Fibroblast of villous mesenchyme (primary cell): ENCODE data around the gene FAM184A. TPM values are rescaled to one million over a fixed set of nuclear protein-coding genes. Genes with fewer than 3 reads are reported as not detected.
A peak's percentile ranks its signal among the peaks of the same experiment; 100 is the strongest.

Source experiments
- DNase-seq: peaks from one replicate; pipeline ENCODE4 v3.0.0-alpha.2; 2010; ENCODE audit warnings: low read depth
- H3K4me3 ChIP-seq: 2 replicates; pipeline ENCODE4 v1.5.1; 2011; ENCODE audit warnings: low read depth, mild to moderate bottlenecking, low read length
- total RNA-seq: library from RNA; depleted of rRNA; stranded (reverse); fragments of >200 nt; gene quantifications from 2 replicates; pipeline ENCODE4 v1.2.3, GENCODE V29; 2012
- TF ChIP-seq, protein P1 (sequence below): IDR thresholded peaks from 2 replicates; pipeline ENCODE4 v1.5.1; 2012; ENCODE audit warnings: low read depth, mild to moderate bottlenecking, low read length; ENCODE audit not compliant: insufficient read depth

Gene FAM184A
- total RNA-seq, 1 donor: under 0.01 TPM

DNA sequence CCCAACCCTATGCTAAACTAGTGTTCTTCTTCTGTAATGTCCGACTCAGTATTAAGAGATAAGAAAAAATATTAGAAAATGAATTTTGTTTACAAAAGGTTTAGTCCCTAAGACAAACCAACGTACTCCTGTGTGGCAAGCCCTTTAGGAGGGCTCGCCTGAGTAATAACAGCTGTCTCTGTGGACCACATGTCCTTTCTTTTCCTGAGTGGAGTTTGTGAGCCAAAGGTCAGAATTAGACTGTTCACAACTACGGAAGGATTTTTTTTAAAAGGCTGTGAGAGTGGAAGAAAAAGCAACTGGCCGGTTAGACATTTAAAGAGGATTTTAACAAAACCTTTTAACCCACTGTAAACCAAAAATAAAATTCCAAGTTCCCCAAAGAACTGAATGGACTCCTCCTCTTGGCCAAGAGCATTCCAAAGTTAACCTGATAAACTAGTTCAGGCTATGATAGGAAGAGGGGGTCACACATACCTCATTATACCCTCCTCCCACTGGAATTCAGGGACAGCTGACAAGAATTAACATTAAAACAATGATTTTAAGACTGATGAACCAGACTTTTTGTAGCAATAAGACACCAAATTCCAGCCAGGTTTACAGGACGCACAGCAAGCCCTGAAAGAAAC is 43.5 kb downstream of the FAM184A start:
- no peak overlapping the region for H3K4me3 ChIP-seq

DNA sequence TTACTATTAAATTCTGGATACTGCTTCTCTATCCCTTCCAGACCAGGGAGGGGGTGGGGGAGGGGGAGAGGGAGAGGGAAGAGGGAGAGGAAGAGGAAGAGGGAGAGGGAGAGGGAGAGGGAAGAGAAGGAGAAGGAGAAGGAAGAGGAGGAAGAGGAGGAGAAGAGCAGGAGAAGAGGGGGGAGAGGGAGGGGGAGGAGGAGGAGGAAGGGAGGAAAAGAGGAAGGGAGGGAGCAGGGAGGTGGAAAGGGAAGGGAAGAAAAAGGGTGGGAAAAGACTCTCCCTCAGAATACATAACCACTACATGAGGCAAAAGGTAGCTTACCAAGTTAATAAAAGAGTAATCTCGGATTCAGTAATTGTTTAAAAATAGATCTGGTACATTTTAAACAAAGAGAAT is 46.0 kb downstream of the FAM184A start:
- TF ChIP-seq, protein P1, sequence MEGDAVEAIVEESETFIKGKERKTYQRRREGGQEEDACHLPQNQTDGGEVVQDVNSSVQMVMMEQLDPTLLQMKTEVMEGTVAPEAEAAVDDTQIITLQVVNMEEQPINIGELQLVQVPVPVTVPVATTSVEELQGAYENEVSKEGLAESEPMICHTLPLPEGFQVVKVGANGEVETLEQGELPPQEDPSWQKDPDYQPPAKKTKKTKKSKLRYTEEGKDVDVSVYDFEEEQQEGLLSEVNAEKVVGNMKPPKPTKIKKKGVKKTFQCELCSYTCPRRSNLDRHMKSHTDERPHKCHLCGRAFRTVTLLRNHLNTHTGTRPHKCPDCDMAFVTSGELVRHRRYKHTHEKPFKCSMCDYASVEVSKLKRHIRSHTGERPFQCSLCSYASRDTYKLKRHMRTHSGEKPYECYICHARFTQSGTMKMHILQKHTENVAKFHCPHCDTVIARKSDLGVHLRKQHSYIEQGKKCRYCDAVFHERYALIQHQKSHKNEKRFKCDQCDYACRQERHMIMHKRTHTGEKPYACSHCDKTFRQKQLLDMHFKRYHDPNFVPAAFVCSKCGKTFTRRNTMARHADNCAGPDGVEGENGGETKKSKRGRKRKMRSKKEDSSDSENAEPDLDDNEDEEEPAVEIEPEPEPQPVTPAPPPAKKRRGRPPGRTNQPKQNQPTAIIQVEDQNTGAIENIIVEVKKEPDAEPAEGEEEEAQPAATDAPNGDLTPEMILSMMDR: no peak
- no peak overlapping the region for H3K4me3 ChIP-seq
- no peak for DNase-seq

More for the DNA sequence above, 43.5 kb downstream of the FAM184A start:
- TF ChIP-seq, protein P1: no peak
- DNase-seq: peak; percentile 48

DNA sequence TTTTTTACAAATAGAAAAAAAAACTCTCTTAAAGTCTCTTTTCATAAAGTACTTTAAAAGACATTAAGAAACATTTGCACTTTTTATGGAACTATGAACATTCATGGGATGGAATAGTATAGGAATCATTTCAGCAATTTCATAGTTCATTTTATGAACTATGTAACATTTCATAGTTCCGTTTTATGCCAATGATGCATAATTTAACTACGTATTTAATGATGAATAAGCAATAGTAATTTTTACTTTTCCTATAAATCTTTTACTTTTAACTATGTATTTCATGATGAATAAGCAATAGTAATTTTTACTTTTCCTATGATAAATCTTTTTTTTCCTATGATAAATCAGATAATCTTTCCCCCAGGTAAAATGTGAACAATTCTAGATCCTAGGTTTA is 47.7 kb downstream of the FAM184A start:
- DNase-seq: no peak
- H3K4me3 ChIP-seq: no peak overlapping the region
- TF ChIP-seq, protein P1: no peak

DNA sequence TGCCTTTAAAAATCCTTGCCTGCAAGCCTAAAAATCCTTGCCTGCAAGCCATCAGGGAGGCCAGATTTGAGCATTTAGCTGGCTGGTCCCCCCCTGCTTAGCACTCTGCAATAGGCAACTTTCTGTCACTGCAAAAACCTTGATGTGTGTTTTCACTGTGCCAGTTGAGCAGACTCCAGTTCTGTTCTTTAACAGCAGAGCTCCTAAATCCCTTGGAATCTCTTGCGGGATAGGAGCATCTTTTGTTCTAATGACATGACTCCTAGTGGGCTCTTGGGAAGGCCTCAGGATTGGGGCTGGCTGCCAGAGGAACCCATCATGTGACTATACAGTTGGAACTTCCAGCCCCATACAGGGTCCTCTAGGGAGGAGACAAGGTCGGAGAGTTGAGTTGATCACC is 50.4 kb downstream of the FAM184A start:
- TF ChIP-seq, protein P1: no peak
- no peak overlapping the region for H3K4me3 ChIP-seq
- no peak for DNase-seq

DNA sequence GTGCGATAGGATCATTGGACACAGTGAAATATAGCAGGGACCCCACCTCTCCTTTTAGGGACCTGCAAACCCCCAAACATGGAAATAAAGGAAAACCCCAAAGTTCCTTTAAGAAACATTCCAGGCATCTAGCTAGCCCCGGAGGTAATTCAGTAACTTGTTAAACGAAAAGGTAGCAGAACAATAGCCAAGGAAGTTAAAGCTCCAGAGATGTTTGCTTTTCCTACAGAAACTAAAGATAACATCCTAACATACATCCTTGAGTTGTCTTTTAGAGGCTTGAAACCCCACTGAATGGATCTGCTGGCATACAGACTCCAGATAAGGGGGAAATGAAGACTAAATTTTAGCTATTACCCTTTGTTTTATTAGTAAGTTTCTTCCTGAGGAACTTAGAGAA is 51.0 kb downstream of the FAM184A start:
- DNase-seq: no peak
- TF ChIP-seq, protein P1: no peak
- H3K4me3 ChIP-seq: no peak overlapping the region

DNA sequence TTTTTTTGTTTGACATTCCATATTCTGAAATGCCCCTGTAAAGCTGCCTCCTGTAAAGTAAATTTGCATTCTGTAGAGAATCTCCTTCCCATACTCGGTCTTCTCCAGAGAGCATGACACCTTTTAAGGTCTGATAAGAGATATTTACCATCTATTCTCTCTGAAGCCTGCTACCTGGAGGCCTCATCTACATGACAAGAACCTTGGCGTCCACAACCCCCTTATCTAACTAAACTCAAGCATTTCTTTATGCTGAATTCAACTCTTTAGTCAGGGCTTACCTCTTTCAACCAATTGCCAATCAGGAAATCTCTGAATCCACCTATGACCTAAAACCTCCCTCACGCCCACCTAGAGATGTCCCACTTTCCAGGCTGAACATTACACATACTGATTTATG is 51.6 kb downstream of the FAM184A start:
- H3K4me3 ChIP-seq: no peak overlapping the region
- DNase-seq: no peak
- TF ChIP-seq, protein P1: no peak

DNA sequence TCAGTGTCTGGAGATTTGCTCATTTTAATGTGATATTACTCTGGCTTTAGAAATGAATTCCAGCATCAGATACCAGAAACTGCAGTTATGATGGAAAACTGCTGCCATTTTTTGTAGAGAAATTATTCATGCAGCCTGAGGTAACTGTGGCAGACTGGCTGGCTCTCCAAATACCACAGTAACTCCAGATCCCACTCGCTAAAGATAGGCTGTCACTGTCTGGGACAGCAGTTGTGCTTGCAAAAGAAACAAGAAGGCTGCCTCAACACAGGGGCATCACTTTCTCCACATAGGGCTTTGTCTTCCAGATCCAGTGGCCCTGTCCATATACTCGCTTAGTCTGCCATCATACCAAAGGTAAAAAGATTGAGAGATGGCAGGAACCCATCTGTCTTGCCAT is 52.7 kb downstream of the FAM184A start:
- TF ChIP-seq, protein P1: no peak
- no peak for DNase-seq
- H3K4me3 ChIP-seq: no peak overlapping the region
